ENCODE data around the gene DCP1A.

Gene DCP1A

DNA sequence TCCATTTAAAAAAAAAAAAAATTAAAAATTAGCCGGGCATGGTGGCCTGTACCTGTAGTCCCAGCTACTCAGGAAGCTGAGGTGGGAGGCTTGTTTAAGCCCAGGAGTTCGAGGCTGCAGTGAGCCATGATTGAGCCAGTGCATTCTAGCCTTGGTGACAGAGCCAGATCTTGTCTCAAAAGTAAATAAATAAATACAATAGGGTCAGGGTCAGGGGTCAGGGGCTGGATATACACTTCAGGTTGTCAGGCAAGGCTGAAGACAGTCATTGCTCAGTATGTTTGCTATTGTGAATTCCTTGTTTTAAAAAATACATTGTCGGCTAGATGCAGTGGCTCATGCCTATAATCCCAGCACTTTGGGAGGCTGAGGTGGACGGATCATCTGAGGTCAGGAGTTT is 83.4 kb downstream of the DCP1A start:
- DNase-seq (ENCODE audit: extremely low read depth, low read depth) = no peak
- no peak overlapping the region for H3K4me3 ChIP-seq (replicated peaks; ENCODE audit: low read depth, low read length)

DNA sequence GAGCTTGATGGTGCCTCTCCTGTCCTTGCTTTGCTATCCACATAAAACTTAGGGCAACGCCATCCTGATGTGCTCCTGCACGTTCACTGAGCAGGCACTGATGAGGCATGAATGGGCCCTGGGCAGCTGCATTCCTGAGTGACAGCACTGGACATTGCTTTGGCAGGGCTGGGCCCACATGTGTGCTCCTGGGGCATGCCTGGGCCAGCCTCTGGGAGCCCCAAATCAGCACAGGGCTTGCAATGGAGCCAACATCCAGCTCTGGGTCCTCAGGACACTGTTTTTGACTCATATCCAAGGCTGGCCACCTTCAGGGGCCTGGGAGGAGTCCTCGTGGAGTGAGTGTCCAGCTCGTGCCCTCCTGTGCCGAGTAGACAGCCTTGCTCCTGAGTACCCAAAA is 85.6 kb downstream of the DCP1A start:
- TF ChIP-seq, protein P1, sequence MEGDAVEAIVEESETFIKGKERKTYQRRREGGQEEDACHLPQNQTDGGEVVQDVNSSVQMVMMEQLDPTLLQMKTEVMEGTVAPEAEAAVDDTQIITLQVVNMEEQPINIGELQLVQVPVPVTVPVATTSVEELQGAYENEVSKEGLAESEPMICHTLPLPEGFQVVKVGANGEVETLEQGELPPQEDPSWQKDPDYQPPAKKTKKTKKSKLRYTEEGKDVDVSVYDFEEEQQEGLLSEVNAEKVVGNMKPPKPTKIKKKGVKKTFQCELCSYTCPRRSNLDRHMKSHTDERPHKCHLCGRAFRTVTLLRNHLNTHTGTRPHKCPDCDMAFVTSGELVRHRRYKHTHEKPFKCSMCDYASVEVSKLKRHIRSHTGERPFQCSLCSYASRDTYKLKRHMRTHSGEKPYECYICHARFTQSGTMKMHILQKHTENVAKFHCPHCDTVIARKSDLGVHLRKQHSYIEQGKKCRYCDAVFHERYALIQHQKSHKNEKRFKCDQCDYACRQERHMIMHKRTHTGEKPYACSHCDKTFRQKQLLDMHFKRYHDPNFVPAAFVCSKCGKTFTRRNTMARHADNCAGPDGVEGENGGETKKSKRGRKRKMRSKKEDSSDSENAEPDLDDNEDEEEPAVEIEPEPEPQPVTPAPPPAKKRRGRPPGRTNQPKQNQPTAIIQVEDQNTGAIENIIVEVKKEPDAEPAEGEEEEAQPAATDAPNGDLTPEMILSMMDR (IDR thresholded peaks at IDR 0.05; ENCODE audit: low read depth, low read length, missing control alignments) = no peak
- DNase-seq (ENCODE audit: extremely low read depth, low read depth) = no peak

More for the DNA sequence above, 83.4 kb downstream of the DCP1A start:
- TF ChIP-seq, protein P1 (IDR thresholded peaks at IDR 0.05; ENCODE audit: low read depth, low read length, missing control alignments) = no peak

DNA sequence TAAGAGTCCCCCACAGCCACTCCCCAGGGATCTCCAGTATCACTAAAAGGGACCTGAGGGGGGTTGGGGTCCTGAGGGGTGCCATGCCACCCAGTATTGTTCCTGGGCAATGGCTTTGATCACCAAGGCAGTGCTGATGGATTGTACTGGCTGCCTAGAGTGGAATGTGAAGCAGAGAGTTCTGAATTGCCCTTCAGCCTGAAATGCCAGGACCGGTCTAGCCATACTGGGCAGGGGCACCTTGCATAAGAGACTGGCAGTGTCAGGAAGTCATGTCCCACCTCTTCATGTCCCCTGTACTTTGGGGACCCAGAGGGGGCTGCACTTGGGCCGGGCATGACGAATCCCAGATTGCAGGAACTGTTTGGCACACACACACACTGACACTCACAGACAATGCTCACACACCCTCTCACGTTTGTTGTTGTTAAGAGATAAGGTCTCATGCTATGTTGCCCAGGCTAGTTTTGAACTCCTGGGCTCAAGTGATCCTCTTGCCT is 87.0 kb downstream of the DCP1A start:
- no peak overlapping the region for H3K4me3 ChIP-seq (replicated peaks; ENCODE audit: low read depth, low read length)
- TF ChIP-seq, protein P1 (IDR thresholded peaks at IDR 0.05; ENCODE audit: low read depth, low read length, missing control alignments) = no peak
- no peak for DNase-seq (ENCODE audit: extremely low read depth, low read depth)

More for the DNA sequence above, 85.6 kb downstream of the DCP1A start:
- H3K4me3 ChIP-seq (replicated peaks; ENCODE audit: low read depth, low read length) = no peak overlapping the region

DNA sequence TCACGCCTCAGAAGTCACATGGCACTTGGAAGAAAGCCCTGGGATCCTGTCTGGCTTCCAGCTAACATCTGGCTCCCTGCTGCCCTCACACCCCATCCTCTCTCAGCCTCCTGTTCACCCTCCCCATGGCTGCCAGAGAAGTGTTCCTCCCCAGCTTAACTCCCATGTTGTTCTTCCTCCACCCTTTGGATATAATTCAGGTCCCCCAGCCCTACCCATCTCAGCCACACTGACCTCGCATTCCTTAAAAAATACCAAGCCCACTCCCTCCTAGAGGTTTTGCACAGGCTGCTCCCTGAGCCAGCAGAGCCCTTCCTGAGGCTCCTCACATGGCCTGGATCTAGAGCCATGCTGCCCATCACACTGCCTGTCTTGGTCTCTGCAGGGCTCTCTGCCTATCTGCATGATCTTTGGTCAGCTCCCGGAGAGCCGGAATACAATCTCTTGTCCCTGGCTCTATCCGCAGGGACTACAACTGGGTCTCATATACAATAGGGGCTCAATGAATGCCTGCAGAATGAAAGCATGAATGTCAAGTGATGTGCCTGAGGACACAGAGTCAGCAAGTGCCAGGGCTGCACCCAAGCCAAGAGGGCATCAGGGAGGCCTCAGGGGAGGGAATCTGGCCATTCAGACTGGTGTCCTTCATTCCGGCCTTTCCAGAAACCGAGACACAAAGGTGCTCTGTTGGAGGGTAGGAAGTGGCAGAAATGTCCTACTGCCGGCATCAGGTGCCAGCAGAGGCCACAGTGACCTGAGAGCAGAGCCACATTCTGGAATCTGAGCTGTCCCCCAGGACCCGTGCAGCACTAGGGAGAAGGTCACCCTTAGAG is 87.7 kb downstream of the DCP1A start:
- no peak overlapping the region for H3K4me3 ChIP-seq (replicated peaks; ENCODE audit: low read depth, low read length)
- DNase-seq (ENCODE audit: extremely low read depth, low read depth) = peak; percentile 54

DNA sequence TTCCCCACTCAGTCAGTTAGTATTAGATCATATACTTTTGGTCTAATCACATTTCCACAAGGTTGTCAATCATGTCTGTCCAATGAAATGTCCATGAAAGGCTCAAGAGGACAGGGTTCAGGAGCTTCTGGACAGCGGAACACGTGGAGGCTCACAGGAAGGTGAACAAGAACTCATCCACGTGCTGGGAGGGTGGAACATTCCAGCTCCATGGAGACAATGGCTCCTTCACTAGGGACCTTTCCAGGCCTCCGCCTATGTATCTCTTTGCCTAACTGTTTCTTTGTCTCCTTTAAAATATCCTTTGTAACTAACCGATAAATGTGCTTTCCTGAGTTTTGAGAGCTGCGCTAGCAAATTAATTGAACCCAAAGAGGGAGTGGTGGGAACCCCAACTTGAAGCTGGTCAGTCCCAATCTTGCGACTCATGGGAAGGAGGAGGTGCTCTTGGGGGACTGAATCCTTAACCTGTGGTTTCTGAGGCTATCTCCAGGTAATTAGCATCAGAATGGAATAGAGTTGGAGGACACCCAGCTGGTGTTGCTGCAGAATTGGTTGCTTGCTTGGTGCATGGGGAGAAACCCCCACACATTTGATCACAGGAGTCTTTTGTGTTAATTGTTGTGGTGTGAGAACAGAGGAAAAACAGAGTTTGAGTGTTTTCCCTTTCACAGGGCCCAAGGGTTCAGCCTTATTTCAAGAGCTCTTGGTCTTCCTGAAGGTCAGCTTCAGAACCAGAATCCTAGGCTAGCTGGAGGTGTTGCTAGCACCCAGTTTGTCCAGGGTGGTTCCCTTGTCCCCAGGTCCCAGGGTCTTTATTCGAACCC is 88.5 kb downstream of the DCP1A start:
- TF ChIP-seq, protein P1 (IDR thresholded peaks at IDR 0.05; ENCODE audit: low read depth, low read length, missing control alignments) = no peak
- H3K4me3 ChIP-seq (replicated peaks; ENCODE audit: low read depth, low read length) = no peak overlapping the region
- no peak for DNase-seq (ENCODE audit: extremely low read depth, low read depth)

More for the DNA sequence above, 87.7 kb downstream of the DCP1A start:
- TF ChIP-seq, protein P1 (IDR thresholded peaks at IDR 0.05; ENCODE audit: low read depth, low read length, missing control alignments) = no peak

DNA sequence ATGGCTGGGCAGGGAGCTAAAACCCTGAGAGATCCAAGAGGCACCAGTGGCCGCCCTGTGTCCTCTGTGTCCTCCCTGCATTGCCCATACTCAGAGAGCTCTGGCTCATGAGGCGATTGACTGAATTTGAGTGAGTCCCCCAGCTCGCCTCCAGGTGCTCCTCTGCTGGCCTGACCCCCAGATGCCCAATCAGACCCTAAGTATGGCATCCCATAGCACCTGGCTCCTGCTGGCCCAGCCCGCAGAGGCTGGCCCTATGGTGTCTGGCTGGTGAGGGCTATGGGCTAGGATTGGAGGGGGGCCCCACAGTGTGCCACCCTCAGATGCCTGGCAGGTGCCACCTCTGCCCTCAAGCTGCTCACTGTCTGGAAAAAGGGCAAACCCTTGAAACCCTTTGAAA is 89.9 kb downstream of the DCP1A start:
- TF ChIP-seq, protein P1 (IDR thresholded peaks at IDR 0.05; ENCODE audit: low read depth, low read length, missing control alignments) = no peak
- no peak overlapping the region for H3K4me3 ChIP-seq (replicated peaks; ENCODE audit: low read depth, low read length)
- no peak for DNase-seq (ENCODE audit: extremely low read depth, low read depth)
